8988T (cell line): ENCODE results near the gene ALKBH4.
A peak's percentile ranks its signal among the peaks of the same experiment; 100 is the strongest.
"Not testable (repeated sequence)": the region's sequence is repeated elsewhere in the genome, so short reads cannot be mapped to it uniquely, and the experiment has no call there.

ENCODE experiments used
- DNase-seq: peaks from one replicate; pipeline ENCODE4 v3.0.0; 2011

ALKBH4 gene

GRCh38 chr7:102464577-102465280 lies at the start of gene ALKBH4, which contains the start of gene LRWD1:
Gene ALKBH4 (minus strand): TSS chr7:102464863. CDS start chr7:102464836, 27 bp downstream.
Gene LRWD1 (plus strand): TSS chr7:102464984. CDS start chr7:102465081, 97 bp downstream.
- peak; percentile 96 for DNase-seq

GRCh38 chr7:102512642-102513221 lies 48.1 kb upstream of the ALKBH4 start:
- DNase-seq = not testable (repeated sequence)

GRCh38 chr7:102511860-102512522 lies 47.3 kb upstream of the ALKBH4 start:
- DNase-seq = not testable (repeated sequence)

- not testable (repeated sequence) for DNase-seq
These were observed 45.9 kb upstream of the ALKBH4 start for GRCh38 chr7:102510575-102510974.

- DNase-seq = not testable (repeated sequence)
These were observed 42.9 kb upstream of the ALKBH4 start for GRCh38 chr7:102507410-102508088.

- DNase-seq = not testable (repeated sequence)
These were observed 40.9 kb upstream of the ALKBH4 start for GRCh38 chr7:102505298-102506185.

- not testable (repeated sequence) for DNase-seq
These were observed 38.5 kb upstream of the ALKBH4 start for GRCh38 chr7:102503141-102503540.

- not testable (repeated sequence) for DNase-seq
These were observed 33.7 kb upstream of the ALKBH4 start for GRCh38 chr7:102498321-102498720.

- not testable (repeated sequence) for DNase-seq
These were observed 32.6 kb upstream of the ALKBH4 start for GRCh38 chr7:102497308-102497707.

GRCh38 chr7:102496861-102497260 lies 32.2 kb upstream of the ALKBH4 start:
- DNase-seq = not testable (repeated sequence)

- not testable (repeated sequence) for DNase-seq
These were observed 29.9 kb upstream of the ALKBH4 start for GRCh38 chr7:102494473-102495149.

- not testable (repeated sequence) for DNase-seq
These were observed 29.4 kb upstream of the ALKBH4 start for GRCh38 chr7:102494026-102494425.

- DNase-seq = not testable (repeated sequence)
These were observed 28.7 kb upstream of the ALKBH4 start for GRCh38 chr7:102493220-102493935.

- DNase-seq = not testable (repeated sequence)
These were observed 25.9 kb upstream of the ALKBH4 start for GRCh38 chr7:102490529-102491075.

GRCh38 chr7:102484317-102484716 lies 19.7 kb upstream of the ALKBH4 start:
- not testable (repeated sequence) for DNase-seq

- DNase-seq = not testable (repeated sequence)
These were observed 17.3 kb upstream of the ALKBH4 start for GRCh38 chr7:102481962-102482361.

GRCh38 chr7:102479982-102480637 lies 15.4 kb upstream of the ALKBH4 start:
- not testable (repeated sequence) for DNase-seq

- not testable (repeated sequence) for DNase-seq
These were observed 14.5 kb upstream of the ALKBH4 start for GRCh38 chr7:102479209-102479584.

GRCh38 chr7:102478314-102479208 lies 13.9 kb upstream of the ALKBH4 start, which contains the start of gene POLR2J:
Gene POLR2J (minus strand): TSS chr7:102478922. CDS start chr7:102478860, 62 bp downstream.
- not testable (repeated sequence) for DNase-seq
